ENCODE measurements around the gene P2RX2.

GRCh38 chr12:132601171-132601883 lies 17.2 kb upstream of the P2RX2 start:
- TF ChIP-seq CTCF (IDR thresholded peaks at IDR 0.05) (no peak), TP53 (CRISPR knock-in tag; IDR thresholded peaks at IDR 0.05) (no peak), BCL3 (IDR thresholded peaks at IDR 0.05) (no peak), NFE2L2 (conservative IDR thresholded peaks at IDR 0.05; ENCODE audit: low read length) (no peak), HDAC2 (IDR thresholded peaks at IDR 0.05) (no peak), REST (IDR thresholded peaks at IDR 0.05) (no peak), EP300 (IDR thresholded peaks at IDR 0.05) (no peak), ELK1 (IDR thresholded peaks at IDR 0.05; ENCODE audit: low read depth, low read length) (no peak), TFCP2L1 (CRISPR knock-in tag; IDR thresholded peaks at IDR 0.05) (no peak), JUN (IDR thresholded peaks at IDR 0.05) (no peak), JUNB (IDR thresholded peaks at IDR 0.05) (no peak)

All from A549 (cell line).